ENCODE results near the gene SIK1.
"Not testable (repeated sequence)": the region's sequence is repeated elsewhere in the genome, so short reads cannot be mapped to it uniquely, and the experiment has no call there.

Gene SIK1

GRCh38 chr21:43426404-43427241, at the start of gene SIK1:
TSS of gene SIK1 (minus strand) at chr21:43427131. CDS start at chr21:43426178, 953 bp downstream.
- not testable (repeated sequence) for DNase-seq (ENCODE audit: low read depth in 1 of 2, low spot score in 1 of 2)

GRCh38 chr21:43471597-43472242, 44.8 kb upstream of the SIK1 start:
- DNase-seq (ENCODE audit: low read depth in 1 of 2, low spot score in 1 of 2): not testable (repeated sequence)

GRCh38 chr21:43469719-43470458, 43.0 kb upstream of the SIK1 start:
- DNase-seq (ENCODE audit: low read depth in 1 of 2, low spot score in 1 of 2): not testable (repeated sequence)

GRCh38 chr21:43467785-43468184, 40.9 kb upstream of the SIK1 start:
- DNase-seq (ENCODE audit: low read depth in 1 of 2, low spot score in 1 of 2): no peak

GRCh38 chr21:43465159-43465558, 38.2 kb upstream of the SIK1 start:
- DNase-seq (ENCODE audit: low read depth in 1 of 2, low spot score in 1 of 2): not testable (repeated sequence)

- DNase-seq (ENCODE audit: low read depth in 1 of 2, low spot score in 1 of 2): not testable (repeated sequence)
Observed at GRCh38 chr21:43463498-43464261, 36.7 kb upstream of the SIK1 start.

GRCh38 chr21:43462932-43463331, 36.0 kb upstream of the SIK1 start:
- DNase-seq (ENCODE audit: low read depth in 1 of 2, low spot score in 1 of 2): not testable (repeated sequence)

- DNase-seq (ENCODE audit: low read depth in 1 of 2, low spot score in 1 of 2): not testable (repeated sequence)
Observed at GRCh38 chr21:43460475-43460874, 33.5 kb upstream of the SIK1 start.

GRCh38 chr21:43458995-43459394, 32.1 kb upstream of the SIK1 start:
- DNase-seq (ENCODE audit: low read depth in 1 of 2, low spot score in 1 of 2): not testable (repeated sequence)

- DNase-seq (ENCODE audit: low read depth in 1 of 2, low spot score in 1 of 2): not testable (repeated sequence)
Observed at GRCh38 chr21:43456616-43457314, 29.8 kb upstream of the SIK1 start.

- not testable (repeated sequence) for DNase-seq (ENCODE audit: low read depth in 1 of 2, low spot score in 1 of 2)
Observed at GRCh38 chr21:43455717-43456116, 28.8 kb upstream of the SIK1 start.

GRCh38 chr21:43454176-43454575, 27.2 kb upstream of the SIK1 start:
- not testable (repeated sequence) for DNase-seq (ENCODE audit: low read depth in 1 of 2, low spot score in 1 of 2)

- DNase-seq (ENCODE audit: low read depth in 1 of 2, low spot score in 1 of 2): not testable (repeated sequence)
Observed at GRCh38 chr21:43451850-43452249, 24.9 kb upstream of the SIK1 start.

- not testable (repeated sequence) for DNase-seq (ENCODE audit: low read depth in 1 of 2, low spot score in 1 of 2)
Observed at GRCh38 chr21:43450287-43450686, 23.4 kb upstream of the SIK1 start.

- not testable (repeated sequence) for DNase-seq (ENCODE audit: low read depth in 1 of 2, low spot score in 1 of 2)
Observed at GRCh38 chr21:43447353-43447977, 20.5 kb upstream of the SIK1 start.

- not testable (repeated sequence) for DNase-seq (ENCODE audit: low read depth in 1 of 2, low spot score in 1 of 2)
Observed at GRCh38 chr21:43446277-43446932, 19.5 kb upstream of the SIK1 start.

- not testable (repeated sequence) for DNase-seq (ENCODE audit: low read depth in 1 of 2, low spot score in 1 of 2)
Observed at GRCh38 chr21:43444524-43444923, 17.6 kb upstream of the SIK1 start.

GRCh38 chr21:43442571-43442970, 15.6 kb upstream of the SIK1 start:
- DNase-seq (ENCODE audit: low read depth in 1 of 2, low spot score in 1 of 2): not testable (repeated sequence)
